ENCODE results near the gene NETO1.

Gene NETO1, protein sequence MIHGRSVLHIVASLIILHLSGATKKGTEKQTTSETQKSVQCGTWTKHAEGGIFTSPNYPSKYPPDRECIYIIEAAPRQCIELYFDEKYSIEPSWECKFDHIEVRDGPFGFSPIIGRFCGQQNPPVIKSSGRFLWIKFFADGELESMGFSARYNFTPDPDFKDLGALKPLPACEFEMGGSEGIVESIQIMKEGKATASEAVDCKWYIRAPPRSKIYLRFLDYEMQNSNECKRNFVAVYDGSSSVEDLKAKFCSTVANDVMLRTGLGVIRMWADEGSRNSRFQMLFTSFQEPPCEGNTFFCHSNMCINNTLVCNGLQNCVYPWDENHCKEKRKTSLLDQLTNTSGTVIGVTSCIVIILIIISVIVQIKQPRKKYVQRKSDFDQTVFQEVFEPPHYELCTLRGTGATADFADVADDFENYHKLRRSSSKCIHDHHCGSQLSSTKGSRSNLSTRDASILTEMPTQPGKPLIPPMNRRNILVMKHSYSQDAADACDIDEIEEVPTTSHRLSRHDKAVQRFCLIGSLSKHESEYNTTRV

GRCh38 chr18:72867746-72868584, at the start of gene NETO1:
NETO1 (minus strand) TSS chr18:72867987; CDS start chr18:72867291, 696 bp downstream.
- no peak for DNase-seq

GRCh38 chr18:72910045-72910444, 42.3 kb upstream of the NETO1 start:
- DNase-seq, result no peak

DNA sequence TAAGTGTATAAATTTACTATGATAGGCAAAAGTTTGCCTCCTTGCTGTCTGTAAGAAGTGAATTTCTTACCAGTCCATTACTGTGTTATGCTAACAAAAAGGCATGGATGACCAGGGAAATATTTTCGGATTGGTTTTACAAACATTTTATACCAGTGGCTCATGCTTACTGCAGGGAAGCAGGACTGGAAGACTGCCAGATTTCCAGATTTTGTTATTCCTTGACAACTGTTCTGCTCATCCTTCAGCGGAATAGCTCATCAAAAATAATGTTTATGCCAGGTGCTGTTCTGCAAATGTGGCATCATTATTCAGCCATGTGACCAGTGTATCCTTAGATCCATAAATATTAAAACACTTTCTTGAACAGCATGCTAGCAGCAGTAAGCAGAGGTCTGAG, 40.4 kb upstream of the NETO1 start:
- no peak for DNase-seq

DNA sequence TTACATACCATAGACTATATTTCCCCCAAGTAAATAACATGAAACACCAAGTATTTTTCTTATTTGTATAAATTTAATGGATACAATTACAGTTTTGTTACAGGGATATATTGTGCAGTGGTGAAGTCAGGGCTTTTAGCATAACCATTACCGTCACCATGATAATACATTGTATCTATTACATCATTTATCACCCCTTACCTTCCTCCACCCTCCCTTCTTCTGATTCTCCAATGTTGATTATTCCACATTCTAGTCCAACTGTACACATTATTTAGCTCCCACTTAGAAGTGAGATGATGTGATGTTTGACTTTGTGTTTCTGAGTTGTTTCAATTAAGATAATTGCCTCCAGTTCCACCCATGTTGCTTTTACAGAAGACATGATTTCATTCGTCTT, 35.2 kb upstream of the NETO1 start:
- DNase-seq, result no peak

DNA sequence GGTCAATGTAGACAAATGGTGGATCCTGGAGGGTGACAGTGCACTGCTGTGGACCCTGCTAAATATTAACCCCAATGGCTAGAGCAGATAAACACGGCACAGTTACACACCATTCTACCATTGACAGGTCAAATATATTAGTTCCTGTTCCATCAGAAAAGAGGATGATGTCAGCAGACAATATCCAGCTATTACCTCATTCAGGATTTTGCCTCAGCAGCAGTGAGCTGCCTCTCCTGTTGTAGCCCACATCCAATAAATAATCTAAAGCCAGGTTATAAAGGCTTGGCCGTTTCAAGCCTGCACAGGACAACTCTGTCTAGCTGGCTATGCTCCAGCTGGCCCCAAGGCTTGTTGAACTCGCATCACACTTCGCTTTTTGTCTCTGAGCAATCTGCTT, 31.6 kb upstream of the NETO1 start:
- no peak for DNase-seq

GRCh38 chr18:72898870-72899269, 31.1 kb upstream of the NETO1 start:
- DNase-seq, result no peak

- DNase-seq, result no peak
Observed at GRCh38 chr18:72895548-72895947, 27.8 kb upstream of the NETO1 start.

DNA sequence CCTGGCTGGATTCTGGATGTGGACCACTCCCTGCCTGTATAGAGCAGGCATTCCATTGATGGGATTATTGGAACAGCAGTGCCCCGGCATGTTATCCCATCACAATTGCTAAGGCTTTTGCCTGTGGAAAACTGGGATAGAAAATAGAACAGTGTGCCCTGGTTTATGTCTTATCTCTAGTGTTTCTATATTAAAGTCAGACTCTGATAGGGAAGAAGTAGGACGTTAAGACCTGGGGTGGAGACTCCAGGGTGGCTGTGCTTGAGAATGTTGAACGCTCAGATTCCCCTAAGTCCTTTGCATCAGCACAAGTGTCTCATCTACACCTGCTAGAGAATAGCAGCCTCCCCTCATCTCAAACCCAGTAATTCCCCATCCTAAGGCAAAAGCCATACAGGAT, 10.8 kb upstream of the NETO1 start:
- no peak for DNase-seq

DNA sequence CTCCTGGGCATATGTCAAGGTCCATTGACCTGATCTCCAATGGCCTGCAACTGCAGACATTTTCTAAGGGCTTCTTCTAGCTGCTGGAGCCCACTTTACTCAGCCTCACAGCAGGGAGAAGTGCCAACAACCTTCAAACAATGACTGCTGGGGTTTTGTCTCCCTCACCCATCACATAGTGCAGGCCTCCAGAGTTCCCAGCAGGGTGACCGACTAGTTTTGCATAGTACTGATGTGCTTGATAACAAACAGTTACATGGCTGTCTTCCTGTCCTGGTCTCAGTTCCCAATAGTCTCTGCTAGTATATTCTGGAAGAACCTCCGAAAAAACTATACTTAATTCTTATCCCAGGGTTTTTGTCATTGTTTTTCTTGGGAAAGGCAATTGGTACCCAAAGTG, 10.4 kb upstream of the NETO1 start:
- no peak for DNase-seq

- DNase-seq, result no peak
Observed at GRCh38 chr18:72871091-72871490, 3.3 kb upstream of the NETO1 start.

DNA sequence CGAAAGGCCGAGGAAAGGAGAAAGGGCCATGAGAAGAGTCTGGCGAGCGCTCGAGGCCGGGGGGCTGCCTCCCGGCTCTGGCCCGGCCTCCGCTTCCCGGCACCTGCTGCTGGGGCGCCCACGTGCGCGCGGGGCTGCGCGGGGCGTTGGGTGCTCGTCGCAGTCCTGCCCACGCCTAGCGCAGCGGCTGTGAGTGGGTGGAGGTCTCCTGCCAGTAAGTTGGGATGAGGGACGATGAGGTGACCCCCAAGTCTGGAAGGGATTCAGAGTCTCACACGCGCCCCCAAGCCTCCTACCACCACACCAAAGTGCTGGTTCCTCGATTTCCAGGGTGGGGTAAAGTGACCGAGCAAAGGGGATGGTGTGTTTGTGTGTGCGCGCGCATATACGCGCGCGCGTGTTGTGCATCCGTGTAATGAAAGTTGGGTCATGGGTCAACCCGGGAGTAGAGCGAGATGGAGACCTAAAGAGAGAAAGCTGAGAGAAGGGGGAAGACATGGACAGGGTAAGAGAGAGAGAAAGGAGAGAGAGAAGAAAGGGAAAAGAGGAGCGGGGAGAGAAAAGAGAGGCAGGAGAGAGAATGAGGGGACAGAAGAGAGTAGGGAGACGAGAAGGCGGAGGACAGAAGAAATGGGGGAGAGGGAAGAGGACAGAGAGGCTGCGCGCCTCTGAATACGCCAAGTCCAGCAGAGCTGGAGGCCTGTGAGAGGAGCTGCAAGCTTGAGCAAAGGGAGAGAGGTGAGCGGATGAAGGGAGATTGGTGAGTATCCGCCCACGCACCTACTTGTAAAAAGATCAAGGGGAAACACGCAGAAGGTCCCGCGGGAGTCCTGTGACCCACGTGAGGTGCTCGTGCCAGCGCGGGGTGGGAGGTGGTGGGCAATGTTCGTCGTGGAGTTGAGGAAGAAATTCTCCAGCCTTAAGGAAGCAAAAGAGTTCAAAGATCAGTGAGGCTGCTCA, 1.7 kb upstream of the NETO1 start:
- no peak for DNase-seq

DNA sequence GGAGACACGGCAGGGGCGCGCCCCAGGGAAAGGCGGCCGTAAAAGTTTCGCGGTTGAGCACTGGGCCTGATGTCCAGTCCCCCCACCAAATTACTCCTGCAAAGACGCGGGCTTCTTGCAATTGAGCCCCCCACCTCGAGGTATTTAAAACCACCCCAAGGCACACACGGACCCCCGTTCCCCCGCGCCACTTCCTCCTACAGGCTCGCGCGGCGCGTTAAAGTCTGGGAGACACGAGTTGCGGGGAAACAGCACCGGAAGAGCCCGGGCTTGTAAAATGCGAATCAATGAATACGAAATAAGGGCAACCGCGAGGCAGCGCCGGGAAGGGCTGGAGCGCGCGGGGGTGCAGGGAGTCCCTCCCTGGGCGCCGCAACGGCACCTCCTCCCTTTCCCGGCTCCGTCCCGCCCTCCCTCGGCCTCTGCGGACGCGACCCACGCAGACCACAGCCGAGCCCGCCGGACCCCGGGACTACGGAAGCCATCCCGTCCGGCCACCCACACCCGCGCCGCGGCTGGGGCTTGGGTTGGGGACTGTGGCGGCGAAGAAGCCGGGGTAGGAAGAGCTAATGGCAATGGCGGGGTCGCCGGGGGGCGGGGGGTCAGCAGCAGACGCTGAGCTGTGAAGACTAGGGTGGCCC, 918 bp upstream of the NETO1 start:
- DNase-seq, result no peak

- DNase-seq, result no peak
Observed at GRCh38 chr18:72866901-72867745, 664 bp downstream of the NETO1 start.

GRCh38 chr18:72866442-72866900, 1.3 kb downstream of the NETO1 start:
- no peak for DNase-seq

- no peak for DNase-seq
Observed at GRCh38 chr18:72863754-72864153, 4.0 kb downstream of the NETO1 start.

GRCh38 chr18:72859088-72859487, 8.7 kb downstream of the NETO1 start:
- no peak for DNase-seq

DNA sequence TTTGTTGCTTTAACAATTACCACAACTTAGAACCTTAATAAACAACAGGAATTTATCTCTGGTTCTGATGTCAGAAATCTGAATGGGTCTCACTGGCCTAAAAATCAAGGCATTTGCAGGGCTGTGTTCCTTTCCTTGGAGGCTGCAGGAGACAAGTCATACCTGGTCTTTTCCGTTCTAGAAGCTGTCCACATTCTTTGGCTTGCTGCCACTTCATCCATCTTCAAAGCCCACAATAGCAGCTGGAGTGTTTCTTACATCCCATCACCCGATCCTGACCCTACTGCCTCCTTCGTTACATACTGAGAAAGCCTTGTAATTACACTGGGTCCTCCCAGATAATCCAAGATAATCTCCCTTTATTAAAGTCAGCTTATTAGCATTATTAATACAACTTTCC, 18.1 kb downstream of the NETO1 start:
- no peak for DNase-seq

DNA sequence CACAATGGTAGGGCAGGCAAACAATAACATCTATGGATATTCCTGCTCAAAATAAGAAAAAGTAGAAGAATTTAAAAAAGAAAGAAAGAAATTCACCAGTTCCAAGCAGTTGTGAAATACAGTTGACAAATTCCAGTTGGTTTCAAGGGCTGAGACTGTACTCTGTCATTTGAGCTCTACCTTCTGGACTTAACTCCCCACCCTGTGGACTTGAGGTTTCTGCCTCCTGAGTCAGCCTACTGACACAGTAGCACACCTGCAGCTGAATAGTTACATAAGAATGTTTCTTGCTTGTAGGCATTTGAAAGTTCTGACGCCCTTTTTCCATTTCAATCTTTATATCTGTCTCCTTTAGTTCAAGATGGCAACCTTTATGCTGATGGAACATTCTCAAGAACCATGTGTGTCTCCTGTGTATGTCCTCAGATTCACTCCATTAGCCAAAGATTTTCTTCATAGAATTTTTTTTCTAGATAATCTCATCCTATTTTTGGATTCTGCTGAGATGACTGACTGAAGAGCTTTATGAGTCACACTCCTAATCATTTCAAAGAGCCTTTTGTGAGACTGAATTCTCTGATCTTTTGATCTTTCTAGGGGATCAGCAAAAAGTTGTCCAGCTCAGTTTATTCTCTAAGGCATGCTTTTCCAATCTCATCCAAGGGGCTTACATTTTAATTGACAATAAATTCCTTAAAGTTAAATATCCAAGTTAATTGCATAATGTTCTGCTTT, 19.1 kb downstream of the NETO1 start:
- DNase-seq, result no peak

GRCh38 chr18:72847771-72848170, 20.0 kb downstream of the NETO1 start:
- no peak for DNase-seq
